IMR-90 (cell line): ENCODE results near the gene ZFPM1. TPM values are rescaled to one million over a fixed set of nuclear protein-coding genes. Genes with fewer than 3 reads are reported as not detected.

Source experiments
- ATAC-seq: fragments of 200-7000 bp; cut with Tn5 transposase; 2 replicates; pipeline ENCODE4 v1.9.1; 2020; ENCODE audit warnings: low read depth, mild to moderate bottlenecking, moderate library complexity
- BruUV-seq: library from RNA; stranded (reverse); fragments of 400-500 nt; replicated peaks from 2 replicates; lab custom pipeline; 2021; lab: Mats Ljungman, UMichigan
- CTCF ChIA-PET: fragments of 300-600 bp; formaldehyde crosslinking; extraction: SDS; loops from one replicate; lab custom pipeline; 2021; ENCODE audit warnings: antibody characterized with exemption; lab: Yijun Ruan, JAX
- POLR2A ChIA-PET: fragments of 300-600 bp; sonication (Branson Sonifier 250); formaldehyde crosslinking; loops from one replicate; lab custom pipeline; 2022; ENCODE audit warnings: antibody characterized with exemption; ENCODE audit not compliant: unreplicated experiment; lab: Charles Lee
- DNase-seq: peaks from one replicate; pipeline ENCODE4 v3.0.0; 2013
- H2AFZ ChIP-seq: replicated peaks from 2 replicates; pipeline ENCODE3; 2013; ENCODE audit warnings: low read length, mild to moderate bottlenecking; ENCODE audit not compliant: poor library complexity
- H2AK5ac ChIP-seq: 2 replicates; pipeline ENCODE4 v1.6.1; 2013; ENCODE audit warnings: low read depth, low read length, inconsistent platforms
- H2AK9ac ChIP-seq: replicated peaks from 2 replicates; pipeline ENCODE3; 2013; ENCODE audit warnings: mild to moderate bottlenecking, low read depth, low read length, moderate library complexity; ENCODE audit not compliant: poor library complexity
- H2BK120ac ChIP-seq: 2 replicates; pipeline ENCODE4 v1.6.1; 2013; ENCODE audit warnings: low read depth, low read length, inconsistent platforms
- H2BK15ac ChIP-seq: 3 replicates; pipeline ENCODE4 v1.6.1; 2013; ENCODE audit warnings: low read depth, low read length, inconsistent platforms
- H2BK20ac ChIP-seq: 2 replicates; pipeline ENCODE4 v1.6.1; 2013; ENCODE audit warnings: low read depth, mild to moderate bottlenecking, inconsistent platforms, low read length, moderate library complexity
- H2BK5ac ChIP-seq: 2 replicates; pipeline ENCODE4 v1.6.1; 2013; ENCODE audit warnings: mild to moderate bottlenecking, low read depth, low read length, inconsistent platforms; ENCODE audit not compliant: poor library complexity, severe bottlenecking
- H3K14ac ChIP-seq: replicated peaks from 2 replicates; pipeline ENCODE4 v1.6.1; 2013; ENCODE audit warnings: low read depth, low read length, inconsistent platforms
- H3K18ac ChIP-seq: 2 replicates; pipeline ENCODE4 v1.6.1; 2013; ENCODE audit warnings: low read depth, low read length, control low read depth
- H3K23ac ChIP-seq: 2 replicates; pipeline ENCODE4 v1.6.1; 2013; ENCODE audit warnings: low read depth, low read length, inconsistent platforms
- H3K27ac ChIP-seq: 2 replicates; pipeline ENCODE4 v1.5.1; 2013; ENCODE audit warnings: mild to moderate bottlenecking, control low read depth, low read length; ENCODE audit not compliant: insufficient read depth
- H3K27me3 ChIP-seq: 2 replicates; pipeline ENCODE4 v1.6.1; 2013; ENCODE audit warnings: low read length; ENCODE audit not compliant: control insufficient read depth, insufficient read depth
- H3K36me3 ChIP-seq: 2 replicates; pipeline ENCODE4 v1.6.1; 2013; ENCODE audit warnings: low read length, mixed read lengths; ENCODE audit not compliant: control insufficient read depth, insufficient read depth
- H3K4ac ChIP-seq: 2 replicates; pipeline ENCODE4 v1.6.1; 2013; ENCODE audit warnings: low read depth, low read length, inconsistent platforms
- H3K4me1 ChIP-seq: 2 replicates; pipeline ENCODE4 v1.6.1; 2013; ENCODE audit warnings: low read length, mixed read lengths; ENCODE audit not compliant: control insufficient read depth, insufficient read depth
- H3K4me2 ChIP-seq: 2 replicates; pipeline ENCODE4 v1.6.1; 2013; ENCODE audit warnings: low read depth, mild to moderate bottlenecking, control low read depth, low read length, moderate library complexity
- H3K4me3 ChIP-seq: 2 replicates; pipeline ENCODE4 v1.5.1; 2013; ENCODE audit warnings: low read depth, mild to moderate bottlenecking, control low read depth, low read length, moderate library complexity; ENCODE audit not compliant: insufficient read depth
- H3K56ac ChIP-seq: 2 replicates; pipeline ENCODE4 v1.6.1; 2013; ENCODE audit warnings: low read length, inconsistent platforms; ENCODE audit not compliant: insufficient read depth; ENCODE audit errors: extremely low read depth
- H3K79me1 ChIP-seq, 2 experiments: 2 replicates each; pipeline ENCODE4 v1.6.1; 2013; ENCODE audit warnings: low read length in 2 of 2, inconsistent platforms in 1 of 2, low read depth in 1 of 2
- H3K9ac ChIP-seq: 2 replicates; pipeline ENCODE4 v1.6.1; 2013; ENCODE audit warnings: low read depth, low read length, control low read depth
- H3K9me1 ChIP-seq: 2 replicates; pipeline ENCODE4 v1.6.1; 2013; ENCODE audit warnings: low read length, inconsistent platforms; ENCODE audit not compliant: insufficient read depth
- H3K9me3 ChIP-seq: 2 replicates; pipeline ENCODE4 v1.6.1; 2013; ENCODE audit warnings: low read length; ENCODE audit not compliant: control insufficient read depth, insufficient read depth
- H4K20me1 ChIP-seq: 2 replicates; pipeline ENCODE4 v1.6.1; 2013; ENCODE audit warnings: low read length, inconsistent platforms; ENCODE audit not compliant: insufficient read depth
- H4K5ac ChIP-seq: 2 replicates; pipeline ENCODE4 v1.6.1; 2013; ENCODE audit warnings: mild to moderate bottlenecking, low read depth, low read length, control low read depth
- H4K8ac ChIP-seq, 2 experiments: 2 replicates each; pipeline ENCODE4 v1.6.1; 2013; ENCODE audit warnings: low read depth in 2 of 2, low read length in 2 of 2, control low read depth in 1 of 2, inconsistent platforms in 1 of 2
- H4K91ac ChIP-seq: 2 replicates; pipeline ENCODE4 v1.6.1; 2013; ENCODE audit warnings: low read depth, low read length, inconsistent platforms; ENCODE audit not compliant: insufficient read depth
- BHLHE40 ChIP-seq: fragments of 150-350 bp; IDR thresholded peaks from 2 replicates; pipeline ENCODE4 v1.6.1; 2016; ENCODE audit warnings: mild to moderate bottlenecking, low read depth, low read length
- CEBPB ChIP-seq: IDR thresholded peaks from 2 replicates; pipeline ENCODE4 v1.6.1; 2012; ENCODE audit warnings: low read depth, low read length, improper control_type of control experiment
- CHD1 ChIP-seq: IDR thresholded peaks from 2 replicates; pipeline ENCODE4 v1.6.1; 2012; ENCODE audit warnings: low read depth, low read length, improper control_type of control experiment
- FOS ChIP-seq: fragments of 150-350 bp; IDR thresholded peaks from 2 replicates; pipeline ENCODE4 v1.6.1; 2016; ENCODE audit warnings: low read depth, low read length
- MAZ ChIP-seq: IDR thresholded peaks from 2 replicates; pipeline ENCODE4 v1.6.1; 2012; ENCODE audit warnings: low read depth, mild to moderate bottlenecking, low read length, improper control_type of control experiment, moderate library complexity, borderline replicate concordance
- MXI1 ChIP-seq: IDR thresholded peaks from 2 replicates; pipeline ENCODE4 v1.6.1; 2012; ENCODE audit warnings: low read depth, mild to moderate bottlenecking, low read length, moderate library complexity, borderline replicate concordance
- NFE2L2 ChIP-seq: fragments of 150-350 bp; IDR thresholded peaks from 2 replicates; pipeline ENCODE4 v1.6.1; 2016; ENCODE audit warnings: low read depth, mild to moderate bottlenecking, low read length
- POLR2A ChIP-seq: IDR thresholded peaks from 2 replicates; pipeline ENCODE4 v1.6.1; 2012; ENCODE audit warnings: mild to moderate bottlenecking, low read depth, low read length
- RAD21 ChIP-seq: IDR thresholded peaks from 2 replicates; pipeline ENCODE4 v1.6.1; 2012; ENCODE audit warnings: low read length, improper control_type of control experiment
- SMC3 ChIP-seq: fragments of 150-350 bp; IDR thresholded peaks from 2 replicates; pipeline ENCODE4 v1.6.1; 2016; ENCODE audit warnings: low read depth, mild to moderate bottlenecking, antibody characterized with exemption, low read length, moderate library complexity
- WGBS, 2 experiments: methylation state at CpG; one replicate each; pipeline versions ENCODE4 v1.1.5 to v1.1.7; 2013; ENCODE audit warnings: missing lambda C conversion rate in 2 of 2; ENCODE audit not compliant: insufficient read length in 1 of 2; ENCODE audit errors: extremely low coverage in 2 of 2; 5-methylcytosine and 5-hydroxymethylcytosine counted together
- dilution Hi-C: fragments of 300-500 bp; cut with HindIII; formaldehyde crosslinking; loops from one replicate; pipeline ENCODE4 v1.14.3; 2018; ENCODE audit warnings: low sequenced_read_pairs; ENCODE audit not compliant: unreplicated experiment
- in situ Hi-C: fragments of 300-500 bp; cut with MboI; formaldehyde crosslinking; loops from 3 replicates; pipeline ENCODE4 v1.14.3; 2019; ENCODE audit warnings: low sequenced_read_pairs, inconsistent platforms, mixed read lengths
- intact Hi-C: fragments of 100-400 bp; cut with micrococcal nuclease; formaldehyde crosslinking; loops from 2 replicates; pipeline ENCODE4 v1.10.0; 2022
- polyA plus RNA-seq, 3 experiments: library from polyadenylated mRNA; depleted of rRNA; stranded (reverse); fragments of >200 nt; gene quantifications; 2 replicates each; pipeline ENCODE4 v1.2.3, GENCODE V29; 2012; ENCODE audit warnings: low replicate concordance in 1 of 3
- total RNA-seq: library from RNA; depleted of rRNA; stranded (reverse); fragments of >200 nt; gene quantifications from 2 replicates; pipeline ENCODE4 v1.2.3, GENCODE V29; 2012
- TF ChIP-seq, protein P1 (sequence below): fragments of 150-350 bp; IDR thresholded peaks from 2 replicates; pipeline ENCODE4 v1.6.1; 2017; ENCODE audit warnings: mild to moderate bottlenecking, antibody characterized with exemption, low read length, low read depth
- TF ChIP-seq, protein P2 (sequence below): conservative IDR thresholded peaks from 2 replicates; pipeline ENCODE4 v1.5.1; 2012; ENCODE audit warnings: mild to moderate bottlenecking, low read depth, low read length, improper control_type of control experiment

Gene ZFPM1
- total and polyA plus RNA-seq, 2 of the 4 experiments (the other 2 are of a cell fraction) = 0.36 to 1.1 TPM

GRCh38 chr16:88506723-88507122 is 53.6 kb downstream of the ZFPM1 start:
- 95% methylated on average over 16 of the region's 21 CpGs; no CpG with 5 or more reads in 1 of the 2 experiments for WGBS, 2 experiments
- H3K4ac ChIP-seq = no peak overlapping the region
- H4K8ac ChIP-seq = no peak overlapping the region
- H3K79me1 ChIP-seq = no peaks in the 10 kb centered on the region
- H4K20me1 ChIP-seq = peaks cover 7% of the 10 kb centered on the region
- no peaks in the 10 kb centered on the region for H3K9me1 ChIP-seq
- no peak overlapping the region for H2BK5ac ChIP-seq
- no peak overlapping the region for H2BK20ac ChIP-seq
- no peak overlapping the region for H3K4me2 ChIP-seq
- H3K27ac ChIP-seq = no peak overlapping the region
- no peak overlapping the region for H2AK5ac ChIP-seq
- DNase-seq (no peak), ATAC-seq (no peak)
- H3K18ac ChIP-seq = no peak overlapping the region
- in situ Hi-C loops = no loop called here
- H2AFZ ChIP-seq = no peak overlapping the region
- no peak overlapping the region for H2BK15ac ChIP-seq
- no peaks in the 10 kb centered on the region for H3K4me1 ChIP-seq
- H4K91ac ChIP-seq = no peak overlapping the region
- TF ChIP-seq, protein P1, sequence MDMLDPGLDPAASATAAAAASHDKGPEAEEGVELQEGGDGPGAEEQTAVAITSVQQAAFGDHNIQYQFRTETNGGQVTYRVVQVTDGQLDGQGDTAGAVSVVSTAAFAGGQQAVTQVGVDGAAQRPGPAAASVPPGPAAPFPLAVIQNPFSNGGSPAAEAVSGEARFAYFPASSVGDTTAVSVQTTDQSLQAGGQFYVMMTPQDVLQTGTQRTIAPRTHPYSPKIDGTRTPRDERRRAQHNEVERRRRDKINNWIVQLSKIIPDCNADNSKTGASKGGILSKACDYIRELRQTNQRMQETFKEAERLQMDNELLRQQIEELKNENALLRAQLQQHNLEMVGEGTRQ = no peak
- TF ChIP-seq MXI1 = no peak
- TF ChIP-seq MAZ = no peak
- TF ChIP-seq NFE2L2 = no peak
- TF ChIP-seq CEBPB = no peak
- TF ChIP-seq RAD21 = no peak
- no peak for TF ChIP-seq FOS
- TF ChIP-seq, protein P2, sequence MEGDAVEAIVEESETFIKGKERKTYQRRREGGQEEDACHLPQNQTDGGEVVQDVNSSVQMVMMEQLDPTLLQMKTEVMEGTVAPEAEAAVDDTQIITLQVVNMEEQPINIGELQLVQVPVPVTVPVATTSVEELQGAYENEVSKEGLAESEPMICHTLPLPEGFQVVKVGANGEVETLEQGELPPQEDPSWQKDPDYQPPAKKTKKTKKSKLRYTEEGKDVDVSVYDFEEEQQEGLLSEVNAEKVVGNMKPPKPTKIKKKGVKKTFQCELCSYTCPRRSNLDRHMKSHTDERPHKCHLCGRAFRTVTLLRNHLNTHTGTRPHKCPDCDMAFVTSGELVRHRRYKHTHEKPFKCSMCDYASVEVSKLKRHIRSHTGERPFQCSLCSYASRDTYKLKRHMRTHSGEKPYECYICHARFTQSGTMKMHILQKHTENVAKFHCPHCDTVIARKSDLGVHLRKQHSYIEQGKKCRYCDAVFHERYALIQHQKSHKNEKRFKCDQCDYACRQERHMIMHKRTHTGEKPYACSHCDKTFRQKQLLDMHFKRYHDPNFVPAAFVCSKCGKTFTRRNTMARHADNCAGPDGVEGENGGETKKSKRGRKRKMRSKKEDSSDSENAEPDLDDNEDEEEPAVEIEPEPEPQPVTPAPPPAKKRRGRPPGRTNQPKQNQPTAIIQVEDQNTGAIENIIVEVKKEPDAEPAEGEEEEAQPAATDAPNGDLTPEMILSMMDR = no peak
- TF ChIP-seq POLR2A = no peak
- TF ChIP-seq BHLHE40 = no peak
- no peak for TF ChIP-seq SMC3
- TF ChIP-seq CHD1 = no peak
- H3K9ac ChIP-seq = no peak overlapping the region
- H3K4me3 ChIP-seq = no peak overlapping the region
- H3K56ac ChIP-seq = no peak overlapping the region
- H3K27me3 ChIP-seq = no peaks in the 10 kb centered on the region
- no peak overlapping the region for H2AK9ac ChIP-seq
- H4K5ac ChIP-seq = no peak overlapping the region
- no peak overlapping the region for H2BK120ac ChIP-seq
- dilution Hi-C loops = no loop called here
- H3K36me3 ChIP-seq = peaks cover 1% of the 10 kb centered on the region; the same call in 1 of the 2 replicates
- intact Hi-C loops = no loop called here
- no peaks in the 10 kb centered on the region for H3K9me3 ChIP-seq
- no peak overlapping the region for H3K23ac ChIP-seq
- ChIA-PET POLR2A (interaction anchor here (0.7 kb wide), 1 partner anchor 37 kb away, joined by 3 read pairs; no protein-coding TSS in a partner anchor), CTCF (no interaction called here)
- no TSS peak for BruUV-seq
- no peak overlapping the region for H3K14ac ChIP-seq
